HL-60 (cell line): ENCODE data around the gene FBRS.

Experiments
- CTCF ChIP-seq: IDR thresholded peaks from one replicate; pipeline ENCODE4 v1.5.1; 2011; ENCODE audit warnings: low read length, control low read depth, inconsistent platforms; ENCODE audit not compliant: insufficient read depth
- GABPA ChIP-seq: IDR thresholded peaks from 2 replicates; pipeline ENCODE4 v1.6.1; 2012; ENCODE audit warnings: low read depth
- POLR2AphosphoS5 ChIP-seq: IDR thresholded peaks from 2 replicates; pipeline ENCODE4 v1.6.1; 2012; ENCODE audit warnings: low read depth
- REST ChIP-seq: IDR thresholded peaks from 2 replicates; pipeline ENCODE4 v1.6.1; 2012; ENCODE audit warnings: low read depth; ENCODE audit not compliant: insufficient replicate concordance

GRCh38 chr16:30692396-30693064, 34.3 kb downstream of the FBRS start:
- TF ChIP-seq CTCF (no peak), REST (no peak), POLR2AphosphoS5 (no peak), GABPA (no peak)
